HG03280 (cell line): ENCODE measurements around the gene C16orf86.

Source experiments
- ATAC-seq: cut with Tn5 transposase; IDR thresholded peaks from one replicate; pipeline ENCODE4 v1.9.1; 2021; ENCODE audit warnings: mild to moderate bottlenecking, moderate library complexity; ENCODE audit not compliant: unreplicated experiment

C16orf86 gene

DNA sequence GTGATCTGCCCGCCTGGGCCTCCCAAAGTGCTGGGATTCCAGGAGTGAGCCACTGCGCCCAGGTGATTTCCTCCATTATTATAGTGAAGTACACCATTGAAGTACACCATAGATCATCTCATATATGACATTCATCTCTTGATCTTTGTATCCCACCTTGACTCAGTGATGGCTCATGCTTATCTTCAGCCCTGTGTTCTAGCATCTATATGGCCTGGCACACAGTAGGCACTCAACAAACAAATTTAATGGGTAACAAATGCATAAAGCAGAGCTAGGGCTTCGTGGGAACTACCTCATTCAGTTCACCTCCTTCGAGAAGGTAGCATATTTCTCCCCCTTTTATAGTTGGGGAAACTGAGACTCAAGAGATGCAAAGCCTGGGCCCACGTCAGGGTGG, 1.0 kb upstream of the C16orf86 start:
- no peak for ATAC-seq

GRCh38 chr16:67666032-67666551, 522 bp upstream of the C16orf86 start:
- ATAC-seq: peak; percentile 2

GRCh38 chr16:67667453-67667816, 821 bp downstream of the C16orf86 start:
- ATAC-seq: no peak

GRCh38 chr16:67667817-67668494, 1.3 kb downstream of the C16orf86 start:
- ATAC-seq: peak; percentile 67

GRCh38 chr16:67668495-67669157, 2.0 kb downstream of the C16orf86 start:
- no peak for ATAC-seq

DNA sequence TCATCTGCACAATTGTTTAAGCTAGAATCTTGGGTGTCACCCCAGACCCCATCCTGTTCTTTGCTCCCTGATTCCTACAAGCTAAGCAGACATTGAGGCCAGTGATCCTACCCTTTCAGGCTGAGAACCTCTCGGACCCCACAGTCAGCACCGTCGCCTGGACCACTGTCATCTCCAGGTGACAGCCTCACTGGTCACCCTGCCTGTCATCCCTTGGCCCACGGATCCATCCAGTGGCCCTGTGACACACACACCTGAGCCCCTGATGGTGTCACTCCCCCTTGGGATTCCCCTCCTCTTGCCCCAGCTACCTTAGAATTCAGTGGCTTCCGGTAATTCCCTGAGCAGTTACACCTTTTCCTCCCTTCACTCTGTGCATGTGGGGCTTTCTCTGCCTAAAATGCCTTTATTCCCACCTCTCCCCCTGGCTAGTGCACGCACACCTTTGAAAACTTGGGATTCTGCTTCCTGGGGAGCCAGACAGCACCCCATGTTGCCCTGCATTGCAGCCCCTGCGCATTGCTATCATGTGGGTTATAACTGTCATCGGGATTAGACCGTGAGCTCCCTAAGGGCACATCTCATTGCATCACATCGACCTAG, 3.0 kb downstream of the C16orf86 start:
- no peak for ATAC-seq

- ATAC-seq: no peak
These were observed 5.7 kb downstream of the C16orf86 start for GRCh38 chr16:67672306-67672705.

DNA sequence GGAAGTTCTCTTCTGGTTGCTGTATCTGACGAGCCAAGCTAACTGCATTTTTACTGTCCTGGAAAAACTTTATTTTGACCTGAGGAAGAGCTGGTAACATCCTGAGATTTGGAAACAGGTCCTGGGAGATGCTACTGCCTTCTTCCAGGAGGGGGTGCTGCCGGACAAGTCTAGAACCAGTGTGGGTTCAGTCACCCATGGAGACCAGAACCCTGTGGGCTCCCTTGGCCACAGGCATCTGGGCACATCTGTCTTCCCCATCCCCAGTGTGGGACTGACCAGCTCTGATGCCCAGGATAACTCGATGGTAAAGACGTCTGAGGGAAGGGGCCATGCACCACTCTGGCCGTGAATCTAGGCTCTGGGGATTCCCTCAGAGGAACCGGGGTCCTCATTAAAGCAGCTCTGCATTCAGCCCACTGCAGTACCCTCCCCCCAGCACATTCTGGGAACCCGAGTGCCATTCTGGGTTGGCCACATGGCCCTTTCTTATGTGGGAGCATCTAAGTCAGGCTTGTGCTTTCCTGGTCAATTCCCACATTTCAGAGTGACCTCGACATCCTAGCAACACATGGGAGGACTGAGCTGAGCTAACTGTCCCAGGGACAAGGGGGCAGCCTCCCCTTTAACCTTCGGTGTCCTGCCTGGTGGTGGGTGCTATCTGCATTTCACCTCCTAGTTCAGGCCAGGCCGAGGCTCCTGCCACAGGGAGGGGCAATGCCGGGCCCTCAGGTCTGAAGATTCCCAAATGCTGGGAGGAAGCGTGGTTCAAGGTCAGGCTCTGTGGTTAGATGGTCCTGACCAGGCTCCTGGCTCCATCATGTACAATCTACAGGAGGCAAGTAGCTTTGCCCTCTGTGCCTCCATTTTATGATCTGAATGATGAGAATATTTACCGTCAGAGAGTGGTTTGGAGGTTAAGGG, 6.4 kb downstream of the C16orf86 start:
- ATAC-seq: no peak

DNA sequence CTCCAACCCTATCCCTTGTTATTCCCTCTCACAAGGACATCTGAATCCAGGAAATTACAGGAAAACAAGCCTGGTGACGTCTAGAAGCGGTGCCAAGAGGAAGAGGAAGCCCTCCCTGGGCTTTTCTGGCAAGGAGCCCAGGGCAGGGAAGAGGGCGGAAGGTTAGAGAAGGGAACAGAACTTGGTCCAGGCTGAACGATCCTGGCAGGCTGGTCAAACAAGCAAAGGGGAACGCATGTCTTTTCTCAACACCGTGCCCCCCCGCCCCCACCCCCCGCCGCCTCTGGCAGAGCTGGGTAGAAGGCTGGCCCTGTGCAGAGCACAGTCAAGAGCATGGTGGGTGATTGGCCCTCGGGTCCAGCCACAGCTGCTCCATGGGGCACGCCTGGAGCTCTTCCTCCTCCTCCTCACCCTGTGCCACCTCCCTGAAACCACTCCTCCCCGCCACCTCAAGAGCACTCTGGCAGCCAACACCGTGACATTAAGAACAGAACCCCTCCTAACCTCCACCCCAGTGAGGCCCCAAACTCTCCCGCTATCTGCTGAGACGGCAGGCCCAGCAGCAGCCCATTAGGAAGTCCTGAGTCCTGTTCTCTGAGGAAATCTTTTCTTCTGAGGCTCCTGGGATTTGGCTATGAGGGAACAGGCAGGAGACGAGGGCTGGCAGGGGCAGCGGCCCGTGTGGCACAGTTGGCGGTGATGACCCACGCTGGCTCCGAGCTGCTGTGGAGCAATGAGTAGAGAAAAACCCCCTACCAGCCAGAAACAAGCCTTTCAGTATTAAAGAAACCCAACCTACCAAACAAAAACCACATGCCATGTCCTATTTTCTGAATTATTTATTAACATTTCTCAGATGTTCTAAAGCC, 7.3 kb downstream of the C16orf86 start:
- no peak for ATAC-seq

DNA sequence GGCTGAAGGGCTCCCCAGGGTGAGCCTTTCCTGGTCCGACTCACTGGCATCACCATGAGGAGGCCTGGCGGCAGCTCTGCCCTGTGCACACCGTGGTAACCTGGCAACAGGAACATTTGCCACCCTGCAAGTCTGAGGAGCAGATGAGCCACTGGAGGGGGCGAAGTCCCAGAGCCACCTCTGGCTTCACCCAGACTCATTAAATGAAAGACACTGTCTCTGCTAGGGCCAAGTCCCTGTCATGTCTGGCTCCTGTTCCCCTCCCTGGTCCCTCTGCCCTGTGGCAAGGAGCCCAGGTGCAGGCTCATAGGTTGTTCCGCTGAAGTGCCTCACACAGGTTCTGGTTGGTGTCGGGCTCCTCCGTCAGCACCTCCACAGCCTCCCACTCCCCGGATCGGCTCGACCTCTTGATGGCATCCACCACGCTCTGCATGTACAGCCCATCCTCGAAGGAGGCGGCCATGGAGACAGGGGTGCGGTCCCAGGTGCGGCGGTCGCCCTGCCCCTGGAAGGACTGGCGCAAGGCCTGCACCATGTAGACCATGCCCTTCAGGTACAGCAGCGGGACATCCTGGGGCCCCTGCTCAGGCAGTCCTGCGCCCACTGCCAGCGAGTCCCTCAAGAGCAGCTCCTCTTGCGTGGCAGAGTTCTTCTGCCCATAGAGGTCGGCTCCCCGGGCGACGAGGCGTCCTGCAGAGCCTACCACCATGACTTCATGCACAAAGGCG, 8.4 kb downstream of the C16orf86 start:
- ATAC-seq: no peak

GRCh38 chr16:67675579-67675935, 8.9 kb downstream of the C16orf86 start:
- no peak for ATAC-seq

- no peak for ATAC-seq
These were observed 9.4 kb downstream of the C16orf86 start for GRCh38 chr16:67675999-67676398.

- ATAC-seq: no peak
These were observed 9.9 kb downstream of the C16orf86 start for GRCh38 chr16:67676516-67676915.

DNA sequence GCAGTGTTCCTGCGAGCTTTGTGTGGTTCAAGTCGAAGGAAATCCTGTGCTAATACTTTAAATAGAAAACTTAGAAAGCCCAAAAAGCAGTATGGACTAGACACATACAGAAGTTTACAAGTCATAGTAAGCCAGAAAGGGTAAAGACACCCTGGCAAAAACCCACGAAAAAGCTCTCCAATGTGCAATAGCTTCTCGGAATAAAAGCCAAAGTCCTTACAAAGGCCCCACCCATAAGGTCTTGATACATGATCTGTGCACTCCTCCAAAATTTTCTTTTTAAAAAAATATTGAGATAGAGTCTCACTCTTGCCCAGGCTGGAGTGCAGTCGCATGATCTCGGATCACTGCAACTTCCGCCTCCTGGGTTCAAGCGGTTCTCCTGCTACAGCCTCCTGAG, 10.3 kb downstream of the C16orf86 start:
- no peak for ATAC-seq

- ATAC-seq: no peak
These were observed 11.1 kb downstream of the C16orf86 start for GRCh38 chr16:67677712-67678111.

- no peak for ATAC-seq
These were observed 11.9 kb downstream of the C16orf86 start for GRCh38 chr16:67678354-67679023.

DNA sequence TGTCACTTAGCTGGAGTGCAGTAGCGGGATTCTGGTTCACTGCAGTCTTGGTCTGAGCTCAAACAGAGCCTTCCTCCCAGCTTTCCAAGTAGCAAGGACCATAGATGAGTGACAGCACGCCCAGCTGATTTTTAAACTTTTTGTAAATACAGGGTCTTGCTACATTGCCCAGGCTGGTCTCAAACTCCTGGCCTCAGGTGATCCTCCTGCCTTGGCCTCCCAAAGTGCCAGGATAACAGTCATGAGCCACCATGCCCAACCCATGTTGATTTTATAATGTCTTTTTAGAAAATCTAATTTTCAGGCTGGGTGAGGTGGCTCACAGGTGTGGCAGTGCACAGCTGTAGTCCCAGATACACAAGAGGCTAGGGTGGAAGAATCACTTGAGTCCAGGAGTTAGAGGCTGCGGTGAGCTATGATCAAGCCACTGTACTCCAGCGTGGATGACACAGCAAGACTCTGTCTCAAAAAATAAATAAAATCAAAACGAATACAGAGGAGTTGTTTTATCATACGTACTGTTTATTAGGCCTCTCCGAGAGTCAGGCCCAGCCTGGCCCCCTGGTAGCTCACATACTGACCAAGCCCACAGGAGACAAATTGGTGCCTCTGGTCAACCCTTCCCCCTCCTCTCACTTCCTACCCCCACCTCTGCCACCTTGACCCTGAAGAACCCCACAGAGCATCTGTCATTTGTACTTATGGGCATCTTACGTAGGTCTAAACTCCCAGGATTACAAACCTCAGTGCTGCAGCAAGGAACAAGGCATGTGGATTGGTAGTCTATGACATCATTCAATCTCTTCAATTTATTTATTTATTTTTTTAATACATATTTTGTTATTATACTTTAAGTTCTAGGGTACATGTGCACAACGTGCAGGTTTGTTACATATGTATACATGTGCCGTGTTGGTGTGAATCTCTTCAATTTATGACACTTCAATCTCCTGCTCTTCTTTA, 13.6 kb downstream of the C16orf86 start:
- ATAC-seq: no peak

DNA sequence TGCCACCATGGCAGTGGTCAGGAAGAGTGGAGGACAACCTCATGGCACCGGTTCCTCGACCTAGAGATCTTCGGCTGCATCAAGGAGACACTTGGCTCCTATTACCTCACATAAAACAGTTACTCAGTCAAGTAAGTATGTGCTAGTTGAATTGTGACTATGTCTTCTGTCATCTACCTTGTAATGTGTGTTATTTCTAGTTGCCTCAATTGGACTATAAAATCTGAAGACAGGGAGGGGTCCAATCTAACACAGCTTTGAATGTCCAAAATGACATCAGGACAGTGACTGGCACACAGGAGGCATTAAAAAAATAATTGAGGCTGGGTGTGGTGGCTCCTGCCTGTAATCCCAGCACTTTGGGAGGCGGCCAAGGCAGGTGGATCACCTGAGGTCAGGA, 17.2 kb downstream of the C16orf86 start:
- ATAC-seq: no peak
